SK-MEL-5 (cell line): ENCODE measurements around the gene PMEPA1. TPM values are rescaled to one million over a fixed set of nuclear protein-coding genes. Genes with fewer than 3 reads are reported as not detected.

Experiments used
- DNase-seq: peaks from one replicate; pipeline ENCODE4 v3.0.0-alpha.2; 2016; ENCODE audit warnings: low read depth, low spot score
- in situ Hi-C: cut with HindIII; loops from 2 replicates; pipeline ENCODE4 v1.10.0; 2016; ENCODE audit warnings: low sequenced_read_pairs, high pct_unique_total_duplicates, low pct_unique_long_range_greater_than_20kb
- total RNA-seq: library from RNA; depleted of rRNA; stranded (reverse); fragments of >200 nt; shearing (Covaris generic); gene quantifications from 2 replicates; pipeline ENCODE4 v1.2.3, GENCODE V29; 2014

The PMEPA1 gene
- total RNA-seq, 1 experiment from 2014 or later = 5.7 TPM

GRCh38 chr20:57614490-57615444 lies 95.0 kb downstream of the PMEPA1 start:
- DNase-seq = no peak
- in situ Hi-C loops = no loop called here

- in situ Hi-C loops = no loop called here
- DNase-seq = no peak
Measured at GRCh38 chr20:57613481-57613921, 96.3 kb downstream of the PMEPA1 start.

GRCh38 chr20:57612916-57613315 lies 96.9 kb downstream of the PMEPA1 start:
- DNase-seq = no peak
- in situ Hi-C loops = no loop called here

- in situ Hi-C loops = no loop called here
- no peak for DNase-seq
Measured at GRCh38 chr20:57612436-57612835, 97.4 kb downstream of the PMEPA1 start.

GRCh38 chr20:57611586-57612311 lies 98.1 kb downstream of the PMEPA1 start:
- peak; percentile 38 for DNase-seq
- in situ Hi-C loops = no loop called here

- no peak for DNase-seq
- in situ Hi-C loops = no loop called here
Measured at GRCh38 chr20:57610261-57610952, 99.4 kb downstream of the PMEPA1 start.

GRCh38 chr20:57609842-57610167 lies 100.0 kb downstream of the PMEPA1 start:
- DNase-seq = no peak
- in situ Hi-C loops = no loop called here

GRCh38 chr20:57609086-57609841 lies 100.6 kb downstream of the PMEPA1 start:
- in situ Hi-C loops = no loop called here
- DNase-seq = no peak

- DNase-seq = no peak
- in situ Hi-C loops = no loop called here
Measured at GRCh38 chr20:57608516-57608915, 101.3 kb downstream of the PMEPA1 start.

GRCh38 chr20:57605878-57606277 lies 103.9 kb downstream of the PMEPA1 start:
- DNase-seq = no peak
- in situ Hi-C loops = no loop called here

- in situ Hi-C loops = no loop called here
- no peak for DNase-seq
Measured at GRCh38 chr20:57605045-57605444, 104.8 kb downstream of the PMEPA1 start.

- no peak for DNase-seq
- in situ Hi-C loops = no loop called here
Measured at GRCh38 chr20:57603120-57603519, 106.7 kb downstream of the PMEPA1 start.

- DNase-seq = no peak
- in situ Hi-C loops = no loop called here
Measured at GRCh38 chr20:57601737-57602136, 108.1 kb downstream of the PMEPA1 start.

- peak; percentile 85 for DNase-seq
- in situ Hi-C loops = no loop called here
Measured at GRCh38 chr20:57601211-57601570, 108.6 kb downstream of the PMEPA1 start.

- in situ Hi-C loops = no loop called here
- DNase-seq = no peak
Measured at GRCh38 chr20:57600320-57601210, 109.2 kb downstream of the PMEPA1 start.

- no peak for DNase-seq
- in situ Hi-C loops = no loop called here
Measured at GRCh38 chr20:57598491-57598890, 111.3 kb downstream of the PMEPA1 start.
